K562 (cell line): ENCODE measurements around the gene PICK1. TPM values are rescaled to one million over a fixed set of nuclear protein-coding genes. Genes with fewer than 3 reads are reported as not detected.

ENCODE experiments used
- ATAC-seq: fragments of 200-7000 bp; cut with Tn5 transposase; 3 replicates; pipeline ENCODE4 v1.9.1; 2020; ENCODE audit warnings: moderate library complexity
- BruUV-seq: library from RNA; stranded (reverse); fragments of 400-500 nt; replicated peaks from 2 replicates; lab custom pipeline; 2021; lab: Mats Ljungman, UMichigan
- CTCF ChIA-PET: fragments of 300-600 bp; formaldehyde crosslinking; extraction: SDS; loops from one replicate; lab custom pipeline; 2021; ENCODE audit warnings: low intra/inter-chr PET ratio; lab: Yijun Ruan, JAX
- POLR2A ChIA-PET: fragments of 300-600, 350-650 bp; sonication (Branson Sonifier 250); formaldehyde crosslinking; extraction: SDS; loops from one replicate; lab custom pipeline; 2021; ENCODE audit warnings: antibody characterized with exemption, inconsistent platforms; lab: Yijun Ruan, JAX
- DNase-seq, 4 experiments: peaks; one replicate each; pipeline versions ENCODE4 v3.0.0 to v3.0.0-alpha.2; 2011 to 2018; ENCODE audit warnings: low spot score in 3 of 4, mixed read lengths in 3 of 4; ENCODE audit errors: extremely low read depth in 1 of 4
- FAIRE-seq: peaks from 2 replicates; lab custom pipeline; 2011; peaks lifted over from hg19 to GRCh38; lab: Jason Lieb, UNC
- H2AFZ ChIP-seq: 2 replicates; pipeline ENCODE4 v1.6.0; 2011; ENCODE audit warnings: low read depth, low read length, control low read depth, inconsistent platforms
- H3K27ac ChIP-seq: fragments of 200-600 bp; 3 replicates; pipeline ENCODE4 v1.8.0; 2011; ENCODE audit warnings: low read depth, mild to moderate bottlenecking, control low read depth, inconsistent platforms, low read length, moderate library complexity, mixed read lengths; ENCODE audit errors: extremely low read depth
- H3K27me3 ChIP-seq, 2 experiments: fragments of 300-600 bp in 1 of 2; 2 replicates in 1 of 2; 3 replicates in 1 of 2; pipeline versions ENCODE4 v1.6.0 to v1.8.0; 2011; ENCODE audit warnings: inconsistent platforms in 2 of 2, low read length in 2 of 2, mild to moderate bottlenecking in 1 of 2, mixed read lengths in 1 of 2, moderate library complexity in 1 of 2; ENCODE audit not compliant: control insufficient read depth in 2 of 2, insufficient read depth in 2 of 2
- H3K36me3 ChIP-seq: fragments of 300-600 bp; 3 replicates; pipeline ENCODE4 v1.8.0; 2011; ENCODE audit warnings: mild to moderate bottlenecking, low read length, inconsistent platforms; ENCODE audit not compliant: control insufficient read depth, insufficient read depth
- H3K4me1 ChIP-seq, 2 experiments: fragments of 200-600 bp in 1 of 2; replicated peaks in 1 of 2; 2 replicates in 1 of 2; 3 replicates in 1 of 2; pipeline versions ENCODE4 v1.5.1 to v1.8.0; 2011; ENCODE audit warnings: inconsistent platforms in 2 of 2, low read length in 2 of 2, mild to moderate bottlenecking in 1 of 2, mixed read lengths in 1 of 2, moderate library complexity in 1 of 2; ENCODE audit not compliant: control insufficient read depth in 2 of 2, insufficient read depth in 2 of 2
- H3K4me2 ChIP-seq: 2 replicates; pipeline ENCODE4 v1.6.1; 2011; ENCODE audit warnings: low read length, control low read depth, inconsistent platforms, mixed read lengths; ENCODE audit not compliant: insufficient read depth
- H3K4me3 ChIP-seq: fragments of 200-600 bp; sonication (generic), shearing (Covaris generic); 2 replicates; pipeline ENCODE4 v1.5.1; 2016; ENCODE audit warnings: control low read depth, inconsistent platforms
- H3K79me2 ChIP-seq: fragments of 200-600 bp; 3 replicates; pipeline ENCODE4 v1.8.0; 2011; ENCODE audit warnings: low read length, inconsistent platforms; ENCODE audit not compliant: control insufficient read depth, insufficient read depth
- H3K9ac ChIP-seq, 2 experiments: 2 replicates each; pipeline versions ENCODE4 v1.6.0 to v1.6.1; 2011; ENCODE audit warnings: low read depth in 2 of 2, low read length in 2 of 2, control low read depth in 1 of 2, inconsistent platforms in 1 of 2, mild to moderate bottlenecking in 1 of 2, mixed read lengths in 1 of 2; ENCODE audit not compliant: insufficient read depth in 1 of 2
- H3K9me1 ChIP-seq: one replicate; pipeline ENCODE4 v1.6.0; 2011; ENCODE audit warnings: inconsistent platforms, mild to moderate bottlenecking, low read length, moderate library complexity; ENCODE audit not compliant: control insufficient read depth, insufficient read depth
- H3K9me3 ChIP-seq: replicated peaks from 2 replicates; pipeline ENCODE4 v1.5.1; 2011; ENCODE audit warnings: low read depth, low read length, inconsistent platforms; ENCODE audit not compliant: control insufficient read depth, insufficient read depth
- H4K20me1 ChIP-seq: replicated peaks from 2 replicates; pipeline ENCODE4 v1.6.1; 2011; ENCODE audit warnings: low read length, inconsistent platforms, mixed read lengths; ENCODE audit not compliant: control insufficient read depth, insufficient read depth
- KLF16 ChIP-seq: IDR thresholded peaks from 2 replicates; pipeline ENCODE4 v1.6.1; 2016; ENCODE audit warnings: antibody characterized with exemption
- LCOR ChIP-seq: sonication (generic); formaldehyde crosslinking; IDR thresholded peaks from 2 replicates; pipeline ENCODE4 v1.8.0; 2022; ENCODE audit warnings: mild to moderate bottlenecking, missing genetic modification reagents
- TSC22D4 ChIP-seq: fragments of 450-650 bp; IDR thresholded peaks from 2 replicates; pipeline ENCODE4 v1.6.1; 2016; ENCODE audit warnings: missing genetic modification characterization, missing biosample characterization, control low read depth
- WGBS: fragments of 100-300 bp; shearing (Covaris generic); methylation state at CpG from one replicate; pipeline ENCODE4 v1.1.6; 2016; ENCODE audit warnings: low coverage, mixed read lengths; ENCODE audit not compliant: insufficient coverage; ENCODE audit errors: missing lambda C conversion rate; 5-methylcytosine and 5-hydroxymethylcytosine counted together
- in situ Hi-C: fragments of 300-500 bp; cut with MboI; formaldehyde crosslinking; loops from 4 replicates; pipeline ENCODE4 v1.15.0; 2018; ENCODE audit warnings: inconsistent platforms, mixed read lengths
- intact Hi-C: fragments of 100-400 bp; cut with micrococcal nuclease; formaldehyde crosslinking; loops from 2 replicates; pipeline ENCODE4 v1.14.2; 2022
- polyA plus RNA-seq, 8 experiments: library from polyadenylated mRNA; depleted of rRNA in 4 of 8; stranded (reverse) in 5 of 8; unstranded in 3 of 8; fragments of >200 nt; fragmentation: Nextera tagmentation in 2 of 8; fragmentation: Illumina TruSeq in 1 of 8; extraction: Ambion mirVana in 2 of 8; extraction: Trizol in 1 of 8; gene quantifications; 2 replicates each; pipeline versions ENCODE4 v1.2.1 to v1.2.3, GENCODE V29; 2011 to 2014; ENCODE audit warnings: inconsistent platforms in 1 of 8, missing spikeins in 1 of 8
- total RNA-seq, 7 experiments: library from RNA; depleted of rRNA in 6 of 7; stranded (reverse); fragments of >200 nt in 6 of 7; fragmentation: Illumina TruSeq in 2 of 7; extraction: Trizol in 2 of 7; gene quantifications; 2 replicates each; pipeline versions ENCODE4 v1.2.1 to v1.2.3, GENCODE V29; 2011 to 2021; ENCODE audit warnings: low replicate concordance in 1 of 7
- TF ChIP-seq, protein P1 (sequence below): sonication (generic); formaldehyde crosslinking; IDR thresholded peaks from 2 replicates; pipeline ENCODE4 v1.8.1; 2023; ENCODE audit warnings: missing genetic modification reagents, mild to moderate bottlenecking, borderline replicate concordance

PICK1 gene
- total and polyA plus RNA-seq, 9 of the 15 experiments (the other 6 are each of a cell fraction or from before 2014, with no cell fraction given), result 0.06 to 11.0 (median 7.9) TPM; not detected in 1

DNA sequence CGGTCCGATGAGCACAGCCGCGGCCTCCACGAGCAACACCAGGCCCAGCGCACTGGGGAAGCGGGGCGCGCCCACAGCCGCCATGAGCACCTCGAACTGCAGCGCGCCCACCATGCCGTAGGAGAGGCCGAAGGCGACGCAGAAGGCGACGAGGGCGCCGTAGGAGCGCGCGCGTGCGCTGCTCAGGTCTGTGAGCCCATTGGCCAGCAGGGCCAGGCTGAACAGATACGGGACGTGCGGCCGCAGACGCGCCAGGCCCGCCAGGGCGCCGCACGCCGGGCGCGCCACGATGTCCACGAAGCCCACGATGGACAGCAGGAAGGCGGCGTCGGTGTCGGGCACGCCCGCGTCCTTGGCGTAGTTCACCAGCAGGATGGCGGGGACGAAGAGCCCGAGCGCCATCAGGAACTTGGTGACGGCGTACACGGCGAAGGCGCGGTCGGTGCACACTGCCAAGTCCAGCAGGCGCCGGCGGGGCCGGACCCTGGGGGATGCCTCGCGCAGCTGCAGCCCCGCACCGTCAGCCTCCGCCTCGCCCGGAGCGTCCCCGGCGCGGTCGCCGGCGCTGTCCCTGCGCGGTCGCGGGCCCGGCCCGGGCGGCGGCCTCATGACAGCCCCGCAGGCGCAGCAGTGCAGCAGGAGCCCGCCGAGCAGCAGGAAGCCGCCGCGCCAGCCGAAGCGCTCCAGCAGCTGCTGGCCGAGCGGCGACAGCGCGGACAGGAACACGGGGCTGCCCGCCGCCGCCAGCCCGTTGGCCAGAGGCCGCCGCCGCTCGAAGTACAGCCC lies 23.8 kb downstream of the PICK1 start:
- Histone ChIP-seq H3K79me2 (no peaks in the 10 kb centered on the region), H3K27ac (no peak overlapping the region), H3K27me3 (peaks cover 2 to 41% of the 10 kb centered on the region in 2 experiments; a peak in 2 of 5 replicates), H4K20me1 (no peaks in the 10 kb centered on the region), H3K9me1 (no peaks in the 10 kb centered on the region), H3K9ac (no peak overlapping the region), H2AFZ (no peak overlapping the region), H3K4me1 (peaks cover 0 to 42% of the 10 kb centered on the region in 2 experiments; a peak in 2 of 5 replicates), H3K4me2 (no peak overlapping the region), H3K9me3 (no peaks in the 10 kb centered on the region), H3K4me3 (no peak overlapping the region), H3K36me3 (no peaks in the 10 kb centered on the region)
- FAIRE-seq (no peak), ATAC-seq (no peak; the same call in 2 of the 3 replicates), DNase-seq (no peak)
- no TSS peak for BruUV-seq
- in situ Hi-C loops, result no loop called here
- CTCF ChIA-PET, result interaction anchor here (0.7 kb wide), 1 partner anchor 275 kb away, joined by 3 read pairs; no protein-coding TSS in a partner anchor
- intact Hi-C loops, result no loop called here
- TF ChIP-seq LCOR (CRISPR knock-in tag) (no peak), TSC22D4 (tag) (no peak), KLF16 (no peak)
- TF ChIP-seq, protein P1, sequence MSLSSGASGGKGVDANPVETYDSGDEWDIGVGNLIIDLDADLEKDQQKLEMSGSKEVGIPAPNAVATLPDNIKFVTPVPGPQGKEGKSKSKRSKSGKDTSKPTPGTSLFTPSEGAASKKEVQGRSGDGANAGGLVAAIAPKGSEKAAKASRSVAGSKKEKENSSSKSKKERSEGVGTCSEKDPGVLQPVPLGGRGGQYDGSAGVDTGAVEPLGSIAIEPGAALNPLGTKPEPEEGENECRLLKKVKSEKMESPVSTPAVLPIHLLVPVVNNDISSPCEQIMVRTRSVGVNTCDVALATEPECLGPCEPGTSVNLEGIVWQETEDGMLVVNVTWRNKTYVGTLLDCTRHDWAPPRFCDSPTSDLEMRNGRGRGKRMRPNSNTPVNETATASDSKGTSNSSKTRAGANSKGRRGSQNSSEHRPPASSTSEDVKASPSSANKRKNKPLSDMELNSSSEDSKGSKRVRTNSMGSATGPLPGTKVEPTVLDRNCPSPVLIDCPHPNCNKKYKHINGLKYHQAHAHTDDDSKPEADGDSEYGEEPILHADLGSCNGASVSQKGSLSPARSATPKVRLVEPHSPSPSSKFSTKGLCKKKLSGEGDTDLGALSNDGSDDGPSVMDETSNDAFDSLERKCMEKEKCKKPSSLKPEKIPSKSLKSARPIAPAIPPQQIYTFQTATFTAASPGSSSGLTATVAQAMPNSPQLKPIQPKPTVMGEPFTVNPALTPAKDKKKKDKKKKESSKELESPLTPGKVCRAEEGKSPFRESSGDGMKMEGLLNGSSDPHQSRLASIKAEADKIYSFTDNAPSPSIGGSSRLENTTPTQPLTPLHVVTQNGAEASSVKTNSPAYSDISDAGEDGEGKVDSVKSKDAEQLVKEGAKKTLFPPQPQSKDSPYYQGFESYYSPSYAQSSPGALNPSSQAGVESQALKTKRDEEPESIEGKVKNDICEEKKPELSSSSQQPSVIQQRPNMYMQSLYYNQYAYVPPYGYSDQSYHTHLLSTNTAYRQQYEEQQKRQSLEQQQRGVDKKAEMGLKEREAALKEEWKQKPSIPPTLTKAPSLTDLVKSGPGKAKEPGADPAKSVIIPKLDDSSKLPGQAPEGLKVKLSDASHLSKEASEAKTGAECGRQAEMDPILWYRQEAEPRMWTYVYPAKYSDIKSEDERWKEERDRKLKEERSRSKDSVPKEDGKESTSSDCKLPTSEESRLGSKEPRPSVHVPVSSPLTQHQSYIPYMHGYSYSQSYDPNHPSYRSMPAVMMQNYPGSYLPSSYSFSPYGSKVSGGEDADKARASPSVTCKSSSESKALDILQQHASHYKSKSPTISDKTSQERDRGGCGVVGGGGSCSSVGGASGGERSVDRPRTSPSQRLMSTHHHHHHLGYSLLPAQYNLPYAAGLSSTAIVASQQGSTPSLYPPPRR (CRISPR knock-in tag), result no peak
- WGBS, result 82% methylated on average over 12 of the region's 110 CpGs
- POLR2A ChIA-PET, result no interaction called here
